Effector CD8-positive, alpha-beta T cell (primary cell): ENCODE data around the gene LGALS3BP.
A peak's percentile ranks its signal among the peaks of the same experiment; 100 is the strongest.

Source experiments
- DNase-seq: peaks from one replicate; lab custom pipeline; 2025; lab: John Stamatoyannopoulos, UW

The LGALS3BP gene

DNA sequence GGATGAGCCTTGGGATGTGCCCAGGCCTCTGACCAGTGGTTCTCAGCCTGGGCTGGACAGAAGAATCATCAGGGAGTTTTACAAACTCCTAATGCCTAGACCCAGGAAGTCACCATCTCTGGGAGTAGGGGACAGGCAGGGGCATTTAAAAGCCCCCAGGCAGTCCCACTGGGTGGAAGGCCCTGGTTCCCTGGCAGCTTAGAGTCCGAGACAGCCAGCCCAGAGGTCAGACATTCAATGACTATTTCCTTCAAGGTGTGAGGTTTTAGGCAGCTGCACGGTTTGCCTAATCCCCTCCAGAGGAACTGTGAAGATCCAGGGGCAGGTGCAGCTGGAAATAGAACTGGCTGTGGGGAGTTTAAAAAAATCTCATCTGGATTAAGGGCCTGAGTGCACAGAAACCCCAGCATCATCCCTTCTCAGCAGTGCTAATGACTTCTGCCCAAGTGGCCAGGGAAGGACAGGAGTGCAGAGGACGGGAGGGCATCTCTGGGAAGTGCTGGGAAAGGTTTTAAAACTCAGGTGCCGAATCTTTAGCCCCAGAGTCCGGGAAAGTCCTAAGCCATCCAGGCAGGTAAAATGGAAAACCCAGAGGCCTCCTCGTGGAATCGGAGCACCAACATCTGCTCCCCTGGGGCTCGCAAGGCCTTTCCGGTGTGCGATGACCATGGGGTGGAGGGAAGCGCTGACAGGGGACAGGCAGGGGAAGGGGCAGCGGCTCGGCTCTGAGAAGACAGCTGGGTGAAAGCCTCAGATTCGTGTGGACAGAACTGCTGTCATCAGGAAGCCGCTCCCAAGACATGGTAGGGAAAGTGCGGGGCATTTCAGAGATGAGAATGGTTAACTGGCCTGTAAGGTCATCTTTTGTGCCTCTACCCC lies 1.5 kb upstream of the LGALS3BP start:
- no peak for DNase-seq

DNA sequence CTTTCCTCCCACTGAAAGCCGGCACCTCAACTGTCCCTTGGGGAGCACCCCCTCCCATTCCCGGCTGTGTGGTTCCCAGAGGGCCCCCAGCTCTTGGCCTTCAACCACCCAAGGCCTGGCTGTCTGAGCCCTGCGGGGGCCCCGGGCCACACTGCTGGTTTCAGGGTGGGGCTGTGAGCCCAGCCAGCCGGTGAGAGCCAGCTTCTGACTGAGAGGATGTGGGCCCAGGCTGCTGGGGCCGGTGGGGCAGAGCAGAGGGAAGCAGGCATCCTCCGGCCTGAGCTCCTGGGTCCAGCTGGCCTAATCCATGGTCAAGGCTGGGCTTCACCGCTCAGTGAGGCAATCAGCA lies 875 bp upstream of the LGALS3BP start:
- DNase-seq: no peak

DNA sequence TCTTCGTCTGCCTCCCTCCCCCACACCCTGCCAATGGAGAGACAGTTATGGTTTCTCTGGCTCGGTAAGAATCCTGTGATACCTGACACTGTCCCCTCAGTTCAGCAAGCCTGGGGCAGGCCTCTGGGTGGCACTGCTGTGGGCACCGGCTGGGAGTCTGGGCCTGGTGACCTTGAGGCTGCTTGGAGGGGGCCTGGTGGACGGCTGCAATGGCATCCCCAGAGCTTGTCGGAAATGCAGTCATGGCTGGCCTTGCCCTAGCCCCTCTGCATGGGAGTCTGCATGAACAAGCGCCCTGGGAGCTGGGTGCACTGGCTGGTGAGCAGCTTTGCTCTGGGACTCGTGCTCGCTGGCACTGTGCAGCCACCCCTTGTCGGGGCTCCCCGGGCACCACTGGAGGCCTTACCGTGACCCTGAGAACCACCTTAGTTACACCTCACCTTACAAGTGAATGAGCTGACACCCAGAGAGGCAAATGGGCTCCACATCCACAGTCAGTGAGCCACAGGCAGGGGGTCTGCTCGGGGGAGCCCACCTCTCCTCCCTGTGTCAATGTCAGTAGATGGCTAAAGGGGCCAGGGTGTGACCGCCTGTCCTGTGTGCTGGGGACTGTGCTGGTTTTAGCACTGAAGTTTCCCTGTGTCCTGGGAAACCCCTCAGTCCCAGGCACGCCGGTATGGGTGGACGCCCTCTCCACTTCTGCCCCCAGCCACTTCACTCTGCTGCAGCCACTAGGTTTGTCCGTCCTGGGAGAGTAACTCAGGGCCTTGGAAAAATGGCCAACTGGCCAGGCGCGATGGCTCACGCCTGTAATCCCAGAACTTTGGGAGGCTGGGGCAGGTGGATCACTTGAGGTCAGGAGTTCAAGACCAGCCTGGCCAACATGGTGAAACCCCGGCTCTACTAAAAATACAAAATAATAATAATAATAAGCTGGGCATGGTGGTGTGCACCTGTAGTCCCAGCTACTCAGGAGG lies 1.4 kb downstream of the LGALS3BP start:
- no peak for DNase-seq

GRCh38 chr17:78977681-78977943 lies 2.1 kb downstream of the LGALS3BP start:
- no peak for DNase-seq

DNA sequence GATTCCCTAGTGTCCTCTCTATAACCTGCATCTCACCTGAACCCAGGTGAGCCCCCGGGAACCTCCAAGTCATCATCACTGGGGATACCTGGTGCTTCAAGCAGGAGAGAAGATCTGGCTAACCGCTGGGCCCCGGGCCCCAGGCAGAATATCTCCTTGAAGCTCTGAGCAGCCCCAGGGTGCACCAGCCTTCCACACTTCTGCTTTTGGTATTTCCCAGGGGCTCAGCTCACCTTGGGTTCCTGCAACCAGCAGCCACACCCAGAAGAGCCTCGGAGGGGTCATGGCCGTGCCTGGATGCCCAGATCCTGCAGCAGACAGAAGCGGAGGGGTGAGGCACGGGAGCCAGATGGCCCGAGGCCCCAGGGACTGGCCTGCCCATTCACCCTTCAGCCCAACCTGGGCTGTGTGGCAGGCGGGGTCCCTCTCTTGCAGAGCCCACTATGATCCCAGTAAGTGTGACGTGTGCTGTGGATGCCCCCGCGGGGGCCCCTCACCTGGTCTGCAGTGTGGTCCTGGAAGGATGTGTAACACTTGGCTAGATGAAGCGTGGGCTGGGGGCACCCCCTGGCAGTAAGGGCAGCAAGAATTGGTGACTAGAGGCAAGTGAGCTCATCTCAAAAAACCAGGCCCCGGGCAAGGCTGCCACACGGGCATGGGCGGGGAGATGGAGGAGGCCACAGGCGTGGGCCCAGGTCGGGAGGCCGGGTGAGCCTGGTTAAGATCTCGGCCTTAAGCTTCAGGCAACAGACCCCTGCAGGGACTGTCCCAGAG lies 2.6 kb downstream of the LGALS3BP start:
- no peak for DNase-seq

DNA sequence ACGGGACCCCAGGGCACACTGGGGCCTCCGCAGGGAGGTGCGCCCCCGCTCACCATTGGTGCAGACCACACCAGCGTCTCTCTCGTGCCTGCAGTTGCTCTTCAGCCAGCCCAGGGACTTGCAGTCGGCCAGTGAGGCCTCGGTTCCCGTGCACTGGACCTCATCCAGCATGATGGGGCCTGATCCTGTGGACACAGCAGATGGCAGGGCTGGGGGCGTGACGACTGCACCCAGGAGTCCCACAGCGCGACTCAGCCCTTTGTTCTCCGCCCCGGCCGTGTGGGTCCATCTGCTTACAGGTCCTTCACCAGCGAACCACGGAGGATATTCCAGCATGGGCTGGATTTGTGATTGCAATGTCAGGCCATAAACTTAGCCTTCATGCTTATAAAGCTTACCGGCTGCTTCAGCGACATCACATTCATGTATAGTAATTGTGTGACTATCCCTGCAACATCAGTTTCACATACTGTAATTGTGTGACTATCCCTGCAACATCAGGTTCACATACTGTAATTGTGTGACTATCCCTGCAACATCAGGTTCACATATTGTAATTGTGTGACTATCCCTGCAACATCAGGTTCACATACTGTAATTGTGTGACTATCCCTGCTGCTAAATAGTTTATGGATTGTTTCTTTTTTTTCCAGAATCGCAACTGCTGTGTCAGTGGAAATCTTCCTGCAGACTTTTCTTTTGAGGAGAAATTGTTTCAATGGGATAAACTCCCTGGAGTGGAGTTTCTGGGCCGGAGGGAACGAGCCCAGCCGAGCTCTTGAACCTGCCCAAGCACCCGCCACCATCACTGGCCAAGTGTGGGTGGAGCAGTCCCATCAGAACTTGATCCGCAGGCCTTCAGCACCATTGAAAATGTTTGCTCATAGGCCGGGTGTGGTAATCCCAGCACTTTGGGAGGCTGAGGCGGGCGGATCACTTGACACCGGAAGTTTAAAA lies 4.8 kb downstream of the LGALS3BP start:
- DNase-seq: no peak

DNA sequence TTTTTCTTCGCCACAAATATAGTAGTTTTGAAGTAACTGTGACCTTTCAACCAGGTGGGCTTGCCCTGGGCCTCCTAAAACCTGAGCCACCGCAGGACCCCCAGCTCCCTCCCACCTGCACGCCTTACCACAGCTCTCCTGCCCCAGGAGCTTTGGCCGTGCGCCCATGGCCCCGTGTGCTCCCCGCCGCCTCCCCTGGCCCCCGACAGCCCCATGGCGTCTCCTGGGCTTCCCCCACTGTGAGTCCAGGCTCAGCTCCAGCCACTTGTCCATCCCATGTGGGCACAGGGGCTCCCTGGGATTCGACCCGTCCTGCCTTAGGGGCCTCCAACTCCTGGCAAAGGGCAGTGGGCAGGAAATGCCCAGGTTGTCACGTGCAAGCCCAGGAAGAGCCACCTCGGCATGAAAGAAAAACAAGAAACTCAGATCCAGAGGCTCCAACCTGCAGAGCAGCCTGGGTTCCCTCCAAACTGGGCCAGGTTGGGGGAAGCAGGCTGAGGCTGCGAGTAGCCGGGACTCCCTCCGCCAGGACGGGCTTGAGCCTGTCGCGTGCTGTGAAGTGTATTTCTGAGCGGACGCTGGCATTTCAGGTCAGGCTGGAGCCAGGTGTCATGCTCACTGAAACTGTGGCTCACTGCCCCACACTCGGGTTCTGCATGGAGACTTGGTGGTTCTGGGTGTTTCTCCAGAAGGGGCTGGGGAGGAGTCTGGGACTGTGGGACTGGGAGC lies 5.8 kb downstream of the LGALS3BP start:
- no peak for DNase-seq

GRCh38 chr17:78973196-78973595 lies 6.5 kb downstream of the LGALS3BP start:
- DNase-seq: no peak

- DNase-seq: no peak
Observed at GRCh38 chr17:78972507-78973105, 7.1 kb downstream of the LGALS3BP start.

- no peak for DNase-seq
Observed at GRCh38 chr17:78971756-78972506, 7.8 kb downstream of the LGALS3BP start.

DNA sequence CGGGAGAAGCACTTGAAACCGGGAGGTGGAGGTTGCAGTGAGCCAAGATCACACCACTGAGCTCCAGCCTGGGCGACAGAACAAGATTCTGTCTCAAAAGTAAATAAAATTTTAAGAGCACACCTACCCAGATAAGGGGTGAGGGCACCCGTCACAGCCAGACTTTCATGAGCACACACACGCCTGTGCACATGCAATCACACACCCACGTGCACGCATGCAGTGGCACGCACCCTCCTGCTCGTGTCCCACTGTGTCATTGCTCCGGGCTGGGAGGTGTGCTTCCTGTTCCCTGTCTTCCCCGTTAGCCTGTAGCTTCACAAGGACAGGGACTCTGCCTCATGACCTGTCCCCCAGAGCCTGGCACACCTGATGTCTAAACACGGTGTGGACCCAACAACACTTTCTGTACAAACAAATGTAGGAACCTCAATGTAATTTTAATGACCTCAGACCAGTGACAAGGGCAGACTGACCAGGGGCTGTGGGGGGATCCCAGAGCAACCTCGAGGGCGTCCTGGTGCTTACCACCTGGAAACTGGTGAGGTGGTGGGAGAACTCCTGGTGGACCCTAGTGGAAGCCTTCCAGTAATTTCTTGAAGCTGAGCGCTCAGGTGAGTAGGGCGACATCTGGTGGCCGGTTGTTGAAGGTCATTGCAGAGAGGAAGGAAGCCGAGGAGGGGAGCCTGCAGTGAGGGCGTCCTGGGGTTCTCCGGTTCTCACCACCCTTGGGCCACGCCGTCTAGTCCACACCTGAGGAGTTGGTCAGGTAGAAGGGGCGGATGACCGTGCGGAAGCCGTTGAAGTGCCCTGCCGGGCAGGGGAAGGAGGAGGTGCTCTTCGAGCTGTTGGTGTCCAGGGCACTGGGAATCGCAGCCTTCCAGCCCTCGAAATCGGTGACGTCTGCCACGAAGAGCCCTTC lies 8.6 kb downstream of the LGALS3BP start:
- DNase-seq: peak; percentile 75

- DNase-seq: no peak
Observed at GRCh38 chr17:78969865-78970264, 9.9 kb downstream of the LGALS3BP start.

GRCh38 chr17:78967782-78968362 lies 11.9 kb downstream of the LGALS3BP start:
- no peak for DNase-seq

- no peak for DNase-seq
Observed at GRCh38 chr17:78966910-78967600, 12.7 kb downstream of the LGALS3BP start.

- DNase-seq: no peak
Observed at GRCh38 chr17:78966123-78966813, 13.5 kb downstream of the LGALS3BP start.

DNA sequence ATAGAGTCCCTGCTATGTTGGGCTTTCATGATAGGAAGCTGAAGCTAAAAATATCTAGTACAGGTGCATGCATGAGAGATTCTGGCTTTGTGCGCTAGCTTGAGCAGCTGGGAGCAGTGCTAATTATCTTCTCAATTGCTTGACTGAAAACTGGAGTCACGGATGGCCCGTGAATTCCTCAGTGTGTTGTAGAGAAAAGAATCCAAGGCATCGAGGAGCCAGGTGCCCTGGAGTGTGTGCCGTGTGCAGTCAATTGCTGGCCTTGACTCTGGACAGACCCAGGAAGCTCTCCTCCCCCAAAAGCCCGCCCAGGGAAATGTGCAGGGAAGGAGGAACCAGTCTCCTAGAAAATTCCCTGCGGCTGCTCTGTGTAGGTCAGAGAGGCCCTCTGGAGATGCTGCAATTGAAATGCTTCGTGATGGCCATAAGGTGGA lies 14.2 kb downstream of the LGALS3BP start:
- DNase-seq: no peak

DNA sequence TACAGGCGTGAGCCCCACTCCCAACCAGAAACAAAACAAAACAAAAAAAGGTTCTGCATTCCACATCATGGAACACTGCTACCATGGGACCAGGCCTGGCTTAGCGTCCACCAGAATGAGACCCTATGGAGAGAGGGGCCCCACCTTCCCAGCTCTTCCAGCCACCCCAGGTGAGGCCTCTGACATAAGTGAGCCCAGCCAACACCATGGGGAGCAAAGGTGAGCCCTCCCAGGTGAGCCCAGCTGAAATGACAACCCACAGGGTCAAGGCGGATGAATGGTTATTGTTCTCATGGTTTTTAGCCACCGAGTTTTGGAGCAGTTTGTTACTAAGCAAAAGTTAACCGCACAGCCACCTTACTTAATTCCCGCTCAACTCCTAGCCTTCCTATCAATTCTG lies 16.3 kb downstream of the LGALS3BP start:
- no peak for DNase-seq
